K562 (cell line): Measurements from ENCODE around the gene ARHGEF4.

ENCODE experiments used
- C11orf30 ChIP-seq: fragments of 450-650 bp; IDR thresholded peaks from 2 replicates; pipeline ENCODE4 v1.6.1; 2016; ENCODE audit warnings: low read depth, mild to moderate bottlenecking
- KLF13 ChIP-seq: fragments of 450-650 bp; IDR thresholded peaks from 2 replicates; pipeline ENCODE4 v1.6.1; 2016; ENCODE audit warnings: missing genetic modification characterization, low read depth, mild to moderate bottlenecking, missing compliant biosample characterization, moderate library complexity, borderline replicate concordance
- MTA2 ChIP-seq: fragments of 450-650 bp; IDR thresholded peaks from 2 replicates; pipeline ENCODE4 v1.6.1; 2016; ENCODE audit warnings: low read depth
- MYC ChIP-seq, 2 experiments: fragments of 250-450 bp in 1 of 2; sonication (Bioruptor Pico) in 1 of 2; IDR thresholded peaks; 2 replicates each; pipeline versions ENCODE4 v1.5.1 to v1.6.1; 2012 to 2021; ENCODE audit warnings: low read depth in 2 of 2, borderline replicate concordance in 1 of 2, improper control_type of control experiment in 1 of 2, low read length in 1 of 2, mild to moderate bottlenecking in 1 of 2, moderate library complexity in 1 of 2
- NCOR1 ChIP-seq: fragments of 450-650 bp; IDR thresholded peaks from 2 replicates; pipeline ENCODE4 v1.6.1; 2016; ENCODE audit warnings: mild to moderate bottlenecking, moderate library complexity
- POLR2A ChIP-seq: fragments of 450-650 bp; conservative IDR thresholded peaks from 2 replicates; pipeline ENCODE4 v1.6.1; 2016
- POLR2AphosphoS5 ChIP-seq: IDR thresholded peaks from 2 replicates; pipeline ENCODE4 v1.6.1; 2011; ENCODE audit warnings: mild to moderate bottlenecking, low read depth, low read length, moderate library complexity; ENCODE audit not compliant: control insufficient read depth, insufficient read depth
- RFX7 ChIP-seq: fragments of 250-450 bp; sonication (Bioruptor Pico); IDR thresholded peaks from 2 replicates; pipeline ENCODE4 v1.5.1; 2021; ENCODE audit warnings: mild to moderate bottlenecking
- SMAD2 ChIP-seq: fragments of 150-350 bp; IDR thresholded peaks from 2 replicates; pipeline ENCODE4 v1.6.1; 2014; ENCODE audit warnings: low read depth, mild to moderate bottlenecking, low read length
- ZZZ3 ChIP-seq: fragments of 450-650 bp; IDR thresholded peaks from 2 replicates; pipeline ENCODE4 v1.6.1; 2016; ENCODE audit warnings: antibody characterized with exemption, mild to moderate bottlenecking, moderate library complexity
- TF ChIP-seq, protein P1 (sequence below): fragments of 250-450 bp; sonication (Bioruptor Pico); IDR thresholded peaks from 2 replicates; pipeline ENCODE4 v1.8.0; 2021; ENCODE audit warnings: moderate library complexity, mild to moderate bottlenecking, inconsistent platforms

DNA sequence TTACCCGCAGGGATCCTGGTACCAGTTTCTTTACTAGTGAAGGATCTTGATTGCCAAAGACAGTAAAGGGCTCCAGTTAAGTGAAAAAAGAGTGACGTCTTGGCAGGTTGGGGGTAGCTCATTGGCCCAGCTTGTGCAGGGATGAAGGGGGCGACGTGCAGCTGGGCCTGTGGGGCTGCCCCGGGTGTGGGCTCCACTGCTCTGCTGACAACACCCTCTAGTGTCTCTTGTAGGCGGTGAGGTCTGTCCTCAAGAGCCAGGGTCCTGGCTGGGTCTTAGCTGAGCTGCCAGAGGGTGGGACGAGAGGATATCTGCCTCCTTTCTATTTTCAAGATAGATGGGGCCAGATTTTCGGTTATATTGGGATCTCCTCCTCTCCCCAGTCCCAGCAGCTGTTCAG is 6.1 kb downstream of the ARHGEF4 start:
- TF ChIP-seq SMAD2, result no peak
- no peak for TF ChIP-seq POLR2A
- TF ChIP-seq POLR2AphosphoS5, result no peak
- TF ChIP-seq, protein P1, sequence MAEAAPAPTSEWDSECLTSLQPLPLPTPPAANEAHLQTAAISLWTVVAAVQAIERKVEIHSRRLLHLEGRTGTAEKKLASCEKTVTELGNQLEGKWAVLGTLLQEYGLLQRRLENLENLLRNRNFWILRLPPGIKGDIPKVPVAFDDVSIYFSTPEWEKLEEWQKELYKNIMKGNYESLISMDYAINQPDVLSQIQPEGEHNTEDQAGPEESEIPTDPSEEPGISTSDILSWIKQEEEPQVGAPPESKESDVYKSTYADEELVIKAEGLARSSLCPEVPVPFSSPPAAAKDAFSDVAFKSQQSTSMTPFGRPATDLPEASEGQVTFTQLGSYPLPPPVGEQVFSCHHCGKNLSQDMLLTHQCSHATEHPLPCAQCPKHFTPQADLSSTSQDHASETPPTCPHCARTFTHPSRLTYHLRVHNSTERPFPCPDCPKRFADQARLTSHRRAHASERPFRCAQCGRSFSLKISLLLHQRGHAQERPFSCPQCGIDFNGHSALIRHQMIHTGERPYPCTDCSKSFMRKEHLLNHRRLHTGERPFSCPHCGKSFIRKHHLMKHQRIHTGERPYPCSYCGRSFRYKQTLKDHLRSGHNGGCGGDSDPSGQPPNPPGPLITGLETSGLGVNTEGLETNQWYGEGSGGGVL (CRISPR knock-in tag), result no peak
- no peak for TF ChIP-seq MTA2
- no peak for TF ChIP-seq MYC (IDR thresholded peaks at IDR 0.05; ENCODE audit: low read depth, low read length)
- TF ChIP-seq MYC (CRISPR knock-in tag; IDR thresholded peaks at IDR 0.05; ENCODE audit: borderline replicate concordance, low read depth), result no peak
- TF ChIP-seq NCOR1, result no peak
- TF ChIP-seq RFX7 (CRISPR knock-in tag), result no peak
- TF ChIP-seq ZZZ3, result no peak
- no peak for TF ChIP-seq C11orf30
- no peak for TF ChIP-seq KLF13 (tag)
